ENCODE data around the gene ROPN1L.

The ROPN1L gene

GRCh38 chr5:10453545-10453944 lies 11.9 kb downstream of the ROPN1L start:
- H3K9me2 ChIP-seq (replicated peaks; ENCODE audit: low read depth, low read length): no peaks in the 10 kb centered on the region
- H3K79me2 ChIP-seq (ENCODE audit: insufficient read depth, low read length): no peaks in the 10 kb centered on the region
- H3K36me3 ChIP-seq (ENCODE audit: insufficient read depth, low read length): no peaks in the 10 kb centered on the region
- H3K4me2 ChIP-seq (ENCODE audit: low read depth, low read length, poor library complexity, severe bottlenecking): no peak overlapping the region
- H4K20me1 ChIP-seq (ENCODE audit: insufficient read depth, low read length, poor library complexity, severe bottlenecking): no peaks in the 10 kb centered on the region
- H3K27me3 ChIP-seq (ENCODE audit: insufficient read depth, low read length, poor library complexity, severe bottlenecking): no peaks in the 10 kb centered on the region
- H3K4me1 ChIP-seq (ENCODE audit: insufficient read depth, low read length, poor library complexity, severe bottlenecking): peaks cover 12% of the 10 kb centered on the region
- no peaks in the 10 kb centered on the region for H3K9me3 ChIP-seq (ENCODE audit: insufficient read depth, low read depth, low read length)
- H2AFZ ChIP-seq (ENCODE audit: low read length): no peak overlapping the region
- no peak overlapping the region for H3K9ac ChIP-seq (ENCODE audit: low read depth, low read length, poor library complexity, severe bottlenecking)
- no peak for TF ChIP-seq EZH2phosphoT487 (IDR thresholded peaks at IDR 0.05; ENCODE audit: borderline replicate concordance)
- TF ChIP-seq, protein P1, sequence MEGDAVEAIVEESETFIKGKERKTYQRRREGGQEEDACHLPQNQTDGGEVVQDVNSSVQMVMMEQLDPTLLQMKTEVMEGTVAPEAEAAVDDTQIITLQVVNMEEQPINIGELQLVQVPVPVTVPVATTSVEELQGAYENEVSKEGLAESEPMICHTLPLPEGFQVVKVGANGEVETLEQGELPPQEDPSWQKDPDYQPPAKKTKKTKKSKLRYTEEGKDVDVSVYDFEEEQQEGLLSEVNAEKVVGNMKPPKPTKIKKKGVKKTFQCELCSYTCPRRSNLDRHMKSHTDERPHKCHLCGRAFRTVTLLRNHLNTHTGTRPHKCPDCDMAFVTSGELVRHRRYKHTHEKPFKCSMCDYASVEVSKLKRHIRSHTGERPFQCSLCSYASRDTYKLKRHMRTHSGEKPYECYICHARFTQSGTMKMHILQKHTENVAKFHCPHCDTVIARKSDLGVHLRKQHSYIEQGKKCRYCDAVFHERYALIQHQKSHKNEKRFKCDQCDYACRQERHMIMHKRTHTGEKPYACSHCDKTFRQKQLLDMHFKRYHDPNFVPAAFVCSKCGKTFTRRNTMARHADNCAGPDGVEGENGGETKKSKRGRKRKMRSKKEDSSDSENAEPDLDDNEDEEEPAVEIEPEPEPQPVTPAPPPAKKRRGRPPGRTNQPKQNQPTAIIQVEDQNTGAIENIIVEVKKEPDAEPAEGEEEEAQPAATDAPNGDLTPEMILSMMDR (conservative IDR thresholded peaks at IDR 0.05; ENCODE audit: low read length): no peak
- no peaks in the 10 kb centered on the region for H3F3A ChIP-seq (ENCODE audit: low read depth)
- H3K4me3 ChIP-seq (ENCODE audit: low read length, poor library complexity, severe bottlenecking): no peak overlapping the region

- Histone ChIP-seq H3K4me3 (ENCODE audit: low read length, poor library complexity, severe bottlenecking) (no peak overlapping the region), H3K27me3 (ENCODE audit: insufficient read depth, low read length, poor library complexity, severe bottlenecking) (no peaks in the 10 kb centered on the region), H3K9me3 (ENCODE audit: insufficient read depth, low read depth, low read length) (no peaks in the 10 kb centered on the region), H4K20me1 (ENCODE audit: insufficient read depth, low read length, poor library complexity, severe bottlenecking) (no peaks in the 10 kb centered on the region), H3K9me2 (replicated peaks; ENCODE audit: low read depth, low read length) (no peaks in the 10 kb centered on the region), H3K36me3 (ENCODE audit: insufficient read depth, low read length) (no peaks in the 10 kb centered on the region), H3K79me2 (ENCODE audit: insufficient read depth, low read length) (no peaks in the 10 kb centered on the region), H3F3A (ENCODE audit: low read depth) (no peaks in the 10 kb centered on the region), H3K4me2 (ENCODE audit: low read depth, low read length, poor library complexity, severe bottlenecking) (no peak overlapping the region), H2AFZ (ENCODE audit: low read length) (no peak overlapping the region), H3K4me1 (ENCODE audit: insufficient read depth, low read length, poor library complexity, severe bottlenecking) (peaks cover 12% of the 10 kb centered on the region), H3K9ac (ENCODE audit: low read depth, low read length, poor library complexity, severe bottlenecking) (no peak overlapping the region)
- TF ChIP-seq, protein P1 (conservative IDR thresholded peaks at IDR 0.05; ENCODE audit: low read length): no peak
- TF ChIP-seq EZH2phosphoT487 (IDR thresholded peaks at IDR 0.05; ENCODE audit: borderline replicate concordance): no peak
Observed at GRCh38 chr5:10454591-10455276, 13.1 kb downstream of the ROPN1L start.

- no peak overlapping the region for H3K4me3 ChIP-seq (ENCODE audit: low read length, poor library complexity, severe bottlenecking)
- TF ChIP-seq EZH2phosphoT487 (IDR thresholded peaks at IDR 0.05; ENCODE audit: borderline replicate concordance): no peak
- TF ChIP-seq, protein P1 (conservative IDR thresholded peaks at IDR 0.05; ENCODE audit: low read length): no peak
- H3K4me2 ChIP-seq (ENCODE audit: low read depth, low read length, poor library complexity, severe bottlenecking): no peak overlapping the region
- no peaks in the 10 kb centered on the region for H3K79me2 ChIP-seq (ENCODE audit: insufficient read depth, low read length)
- no peak overlapping the region for H2AFZ ChIP-seq (ENCODE audit: low read length)
- no peaks in the 10 kb centered on the region for H4K20me1 ChIP-seq (ENCODE audit: insufficient read depth, low read length, poor library complexity, severe bottlenecking)
- H3K36me3 ChIP-seq (ENCODE audit: insufficient read depth, low read length): no peaks in the 10 kb centered on the region
- no peaks in the 10 kb centered on the region for H3F3A ChIP-seq (ENCODE audit: low read depth)
- H3K27me3 ChIP-seq (ENCODE audit: insufficient read depth, low read length, poor library complexity, severe bottlenecking): no peaks in the 10 kb centered on the region
- H3K9me2 ChIP-seq (replicated peaks; ENCODE audit: low read depth, low read length): no peaks in the 10 kb centered on the region
- H3K9me3 ChIP-seq (ENCODE audit: insufficient read depth, low read depth, low read length): no peaks in the 10 kb centered on the region
- H3K4me1 ChIP-seq (ENCODE audit: insufficient read depth, low read length, poor library complexity, severe bottlenecking): peaks cover 12% of the 10 kb centered on the region
- no peak overlapping the region for H3K9ac ChIP-seq (ENCODE audit: low read depth, low read length, poor library complexity, severe bottlenecking)
Observed at GRCh38 chr5:10455277-10455670, 13.6 kb downstream of the ROPN1L start.
